ENCODE results near the gene ZNF385D.

GRCh38 chr3:21446027-21446426 is 305.0 kb downstream of the ZNF385D start:
- no peak for TF ChIP-seq FOXK2 (IDR thresholded peaks at IDR 0.05)
- TF ChIP-seq NFRKB (IDR thresholded peaks at IDR 0.05) = no peak
- TF ChIP-seq FOXA1 (IDR thresholded peaks at IDR 0.05) = no peak
- no peak for TF ChIP-seq BHLHE40 (IDR thresholded peaks at IDR 0.05; ENCODE audit: borderline replicate concordance)
- no peak for TF ChIP-seq TARDBP (IDR thresholded peaks at IDR 0.05)
- TF ChIP-seq SP1 (IDR thresholded peaks at IDR 0.05) = no peak
- TF ChIP-seq FOXM1 (IDR thresholded peaks at IDR 0.05; ENCODE audit: borderline replicate concordance) = no peak
- TF ChIP-seq, protein P1, sequence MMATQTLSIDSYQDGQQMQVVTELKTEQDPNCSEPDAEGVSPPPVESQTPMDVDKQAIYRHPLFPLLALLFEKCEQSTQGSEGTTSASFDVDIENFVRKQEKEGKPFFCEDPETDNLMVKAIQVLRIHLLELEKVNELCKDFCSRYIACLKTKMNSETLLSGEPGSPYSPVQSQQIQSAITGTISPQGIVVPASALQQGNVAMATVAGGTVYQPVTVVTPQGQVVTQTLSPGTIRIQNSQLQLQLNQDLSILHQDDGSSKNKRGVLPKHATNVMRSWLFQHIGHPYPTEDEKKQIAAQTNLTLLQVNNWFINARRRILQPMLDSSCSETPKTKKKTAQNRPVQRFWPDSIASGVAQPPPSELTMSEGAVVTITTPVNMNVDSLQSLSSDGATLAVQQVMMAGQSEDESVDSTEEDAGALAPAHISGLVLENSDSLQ (IDR thresholded peaks at IDR 0.05) = no peak
- TF ChIP-seq ELF4 (IDR thresholded peaks at IDR 0.05) = no peak
- TF ChIP-seq SUZ12 (IDR thresholded peaks at IDR 0.05) = no peak
